Activated B cell treated with CpG ODN at 0.5 μM for 24 hours (primary cell): ENCODE measurements around the gene TRIM72. TPM values are rescaled to one million over a fixed set of nuclear protein-coding genes. Genes with fewer than 3 reads are reported as not detected.

ENCODE experiments used
- ATAC-seq: fragments of 200-7000 bp; cut with Tn5 transposase; one replicate; pipeline ENCODE4 v1.10.0; 2021; ENCODE audit warnings: low read depth, mild to moderate bottlenecking, moderate library complexity
- CTCF ChIA-PET: fragments of 350-600 bp; sonication (Branson Sonifier 250); formaldehyde crosslinking; loops from one replicate; lab custom pipeline; 2021; ENCODE audit warnings: antibody characterized with exemption; lab: Charles Lee
- POLR2A ChIA-PET: fragments of 350-600 bp; sonication (Branson Sonifier 250); formaldehyde crosslinking; loops from one replicate; lab custom pipeline; 2021; ENCODE audit warnings: antibody characterized with exemption; lab: Charles Lee
- DNase-seq: peaks from one replicate; pipeline ENCODE4 v3.0.0; 2022
- H3K27ac Mint-ChIP-seq: one replicate; pipeline ENCODE4 v1.8.0; 2020; ENCODE audit warnings: mixed read lengths
- H3K27me3 Mint-ChIP-seq: one replicate; pipeline ENCODE4 v1.8.0; 2021; ENCODE audit warnings: mixed read lengths
- H3K36me3 Mint-ChIP-seq: one replicate; pipeline ENCODE4 v1.8.0; 2021; ENCODE audit warnings: low read depth, mixed read lengths
- H3K4me1 Mint-ChIP-seq: one replicate; pipeline ENCODE4 v1.8.0; 2021; ENCODE audit warnings: mixed read lengths
- H3K4me3 Mint-ChIP-seq: one replicate; pipeline ENCODE4 v1.8.0; 2020; ENCODE audit warnings: mild to moderate bottlenecking, mixed read lengths
- H3K9me3 Mint-ChIP-seq: one replicate; pipeline ENCODE4 v1.8.0; 2020; ENCODE audit warnings: mixed read lengths
- CTCF ChIP-seq: fragments of 200-600 bp; IDR thresholded peaks from one replicate; pipeline ENCODE4 v1.8.0; 2022; ENCODE audit warnings: antibody characterized with exemption, mild to moderate bottlenecking
- intact Hi-C: fragments of 100-400 bp; cut with micrococcal nuclease; formaldehyde crosslinking; loops from one replicate; pipeline ENCODE4 v1.15.1; 2024
- total RNA-seq: library from RNA; stranded (reverse); gene quantifications from 2 replicates; pipeline ENCODE4 v1.2.3, GENCODE V29; 2022

The TRIM72 gene
- total RNA-seq, 1 donor from 2014 or later, result 0.16 TPM

- Mint-ChIP-seq H3K27ac (no peak overlapping the region), H3K27me3 (no peaks in the 10 kb centered on the region), H3K4me3 (no peak overlapping the region), H3K4me1 (peaks cover 28% of the 10 kb centered on the region), H3K9me3 (no peaks in the 10 kb centered on the region), H3K36me3 (peaks cover 67% of the 10 kb centered on the region)
- intact Hi-C loops, result no loop called here
- CTCF ChIA-PET, result no interaction called here
- ATAC-seq (no peak), DNase-seq (no peak)
- POLR2A ChIA-PET, result interaction anchor here (0.5 kb wide), 1 partner anchor 8 kb away, joined by 3 read pairs; no protein-coding TSS in a partner anchor
- no peak for TF ChIP-seq CTCF
These were observed 57.8 kb downstream of the TRIM72 start for GRCh38 chr16:31271621-31272190.

GRCh38 chr16:31273187-31273586 is 59.3 kb downstream of the TRIM72 start:
- ATAC-seq (no peak), DNase-seq (no peak)
- Mint-ChIP-seq H3K36me3 (peaks cover 72% of the 10 kb centered on the region), H3K4me3 (no peak overlapping the region), H3K9me3 (no peaks in the 10 kb centered on the region), H3K4me1 (peaks cover 17% of the 10 kb centered on the region), H3K27ac (no peak overlapping the region), H3K27me3 (no peaks in the 10 kb centered on the region)
- ChIA-PET POLR2A (interaction anchor here (0.5 to 0.6 kb wide), 3 partner anchors 13 to 71 kb away, joined by 3 to 6 read pairs (median 4); no protein-coding TSS in a partner anchor), CTCF (no interaction called here)
- no peak for TF ChIP-seq CTCF
- intact Hi-C loops, result no loop called here

- no peak for DNase-seq
- H3K9me3 Mint-ChIP-seq, result no peaks in the 10 kb centered on the region
- POLR2A ChIA-PET, result interaction anchor here (0.5 to 0.6 kb wide), 2 partner anchors 12 to 72 kb away, joined by 4 to 6 read pairs; no protein-coding TSS in a partner anchor
- no peak for TF ChIP-seq CTCF
- H3K27me3 Mint-ChIP-seq, result no peaks in the 10 kb centered on the region
- H3K27ac Mint-ChIP-seq, result no peak overlapping the region
- H3K4me3 Mint-ChIP-seq, result no peak overlapping the region
- peaks cover 14% of the 10 kb centered on the region for H3K4me1 Mint-ChIP-seq
- peaks cover 72% of the 10 kb centered on the region for H3K36me3 Mint-ChIP-seq
- CTCF ChIA-PET, result no interaction called here
- intact Hi-C loops, result no loop called here
- ATAC-seq, result no peak
These were observed 59.8 kb downstream of the TRIM72 start for GRCh38 chr16:31273676-31274075.

GRCh38 chr16:31274831-31275816 is 61.2 kb downstream of the TRIM72 start:
- no peak for ATAC-seq
- CTCF ChIA-PET, result no interaction called here
- intact Hi-C loops, result no loop called here

More at GRCh38 chr16:31274831-31275816, 61.2 kb downstream of the TRIM72 start:
- Mint-ChIP-seq H3K9me3 (no peaks in the 10 kb centered on the region), H3K27ac (no peak overlapping the region), H3K27me3 (no peaks in the 10 kb centered on the region), H3K36me3 (peaks cover 75% of the 10 kb centered on the region), H3K4me1 (no peaks in the 10 kb centered on the region), H3K4me3 (no peak overlapping the region)
- TF ChIP-seq CTCF, result no peak
- POLR2A ChIA-PET, result no interaction called here
- no peak for DNase-seq
